ENCODE data around the gene FHL1. TPM values are rescaled to one million over a fixed set of nuclear protein-coding genes. Genes with fewer than 3 reads are reported as not detected.

FHL1 gene
- total and polyA plus RNA-seq, 7 donors = 325 to 8,382 (median 6,074) TPM

- no peak for ATAC-seq
- intact Hi-C loops (cut with DNase I) = no loop called here
- peak overlapping the region; percentile 95 for H3K27ac ChIP-seq
- no peak for TF ChIP-seq CTCF (IDR thresholded peaks at IDR 0.05)
- DNase-seq = no peak
- peak overlapping the region; percentile 48 for H3K4me3 ChIP-seq
- H3K9me3 ChIP-seq = no peaks in the 10 kb centered on the region
- 15 to 30% (median 26%) methylated on average over 3 of the region's 3 CpGs for WGBS, 3 donors
- no peaks in the 10 kb centered on the region for H3K27me3 ChIP-seq (ENCODE audit: insufficient read depth in 3 of 3, low read length in 2 of 3)
- peaks cover 38% of the 10 kb centered on the region for H3K4me1 ChIP-seq
- no peaks in the 10 kb centered on the region for H3K36me3 ChIP-seq (ENCODE audit: insufficient read depth in 1 of 2, low read depth in 1 of 2)
Observed at GRCh38 chrX:136186023-136186413, 38.7 kb downstream of the FHL1 start.

- H3K4me3 ChIP-seq = peak overlapping the region; percentile 5
- WGBS, 3 donors = 63 to 83% (median 80%) methylated on average over 2 of the region's 2 CpGs
- intact Hi-C loops (cut with DNase I) = no loop called here
- no peaks in the 10 kb centered on the region for H3K36me3 ChIP-seq (ENCODE audit: insufficient read depth in 1 of 2, low read depth in 1 of 2)
- ATAC-seq = peak in 1 of 4 donors; percentile 14
- no peaks in the 10 kb centered on the region for H3K9me3 ChIP-seq
- H3K27ac ChIP-seq = peak overlapping the region; percentile 95
- peak; percentile 6 for TF ChIP-seq CTCF (IDR thresholded peaks at IDR 0.05)
- peaks cover 36% of the 10 kb centered on the region for H3K4me1 ChIP-seq
- H3K27me3 ChIP-seq (ENCODE audit: insufficient read depth in 3 of 3, low read length in 2 of 3) = no peaks in the 10 kb centered on the region
- DNase-seq = peak in 1 of 2 donors; percentile 67
Observed at GRCh38 chrX:136189222-136189621, 41.9 kb downstream of the FHL1 start.

GRCh38 chrX:136190038-136190713 lies 42.8 kb downstream of the FHL1 start:
- no peak for DNase-seq
- no peaks in the 10 kb centered on the region for H3K36me3 ChIP-seq (ENCODE audit: insufficient read depth in 1 of 2, low read depth in 1 of 2)
- intact Hi-C loops (cut with DNase I) = no loop called here
- H3K4me1 ChIP-seq = peaks cover 34% of the 10 kb centered on the region
- WGBS, 3 donors = 51 to 80% (median 63%) methylated on average over 10 of the region's 10 CpGs
- no peaks in the 10 kb centered on the region for H3K9me3 ChIP-seq
- TF ChIP-seq CTCF (IDR thresholded peaks at IDR 0.05) = no peak
- ATAC-seq = peak in 2 of 4 donors; percentile 36 to 39
- no peaks in the 10 kb centered on the region for H3K27me3 ChIP-seq (ENCODE audit: insufficient read depth in 3 of 3, low read length in 2 of 3)
- H3K4me3 ChIP-seq = peak overlapping the region; percentile 56
- H3K27ac ChIP-seq = peak overlapping the region; percentile 95

GRCh38 chrX:136191171-136191570 lies 43.8 kb downstream of the FHL1 start:
- intact Hi-C loops (cut with DNase I) = no loop called here
- ATAC-seq = peak; percentile 64 to 70 (median 66)
- Histone ChIP-seq H3K36me3 (ENCODE audit: insufficient read depth in 1 of 2, low read depth in 1 of 2) (no peaks in the 10 kb centered on the region), H3K27ac (peak overlapping the region; percentile 95), H3K9me3 (no peaks in the 10 kb centered on the region), H3K4me3 (peak overlapping the region; percentile 56), H3K27me3 (ENCODE audit: insufficient read depth in 3 of 3, low read length in 2 of 3) (no peaks in the 10 kb centered on the region), H3K4me1 (peaks cover 39% of the 10 kb centered on the region)
- 7 to 31% (median 26%) methylated on average over 6 of the region's 6 CpGs for WGBS, 3 donors
- no peak for TF ChIP-seq CTCF (IDR thresholded peaks at IDR 0.05)
- DNase-seq = peak in 1 of 2 donors; percentile 81

- no peak for DNase-seq
- H3K36me3 ChIP-seq (ENCODE audit: insufficient read depth in 1 of 2, low read depth in 1 of 2) = peaks cover 0 to under 1% of the 10 kb centered on the region in 2 donors
Observed at GRCh38 chrX:136192135-136192534, 44.8 kb downstream of the FHL1 start.

More at GRCh38 chrX:136192135-136192534, 44.8 kb downstream of the FHL1 start:
- Histone ChIP-seq H3K27me3 (ENCODE audit: insufficient read depth in 3 of 3, low read length in 2 of 3) (no peaks in the 10 kb centered on the region), H3K4me3 (peak overlapping the region; percentile 56), H3K27ac (peak overlapping the region; percentile 95), H3K4me1 (peaks cover 36% of the 10 kb centered on the region), H3K9me3 (no peaks in the 10 kb centered on the region)
- WGBS, 3 donors = 54 to 83% (median 68%) methylated on average over 2 of the region's 2 CpGs
- no peak for ATAC-seq
- TF ChIP-seq CTCF (IDR thresholded peaks at IDR 0.05) = no peak
- intact Hi-C loops (cut with DNase I) = no loop called here
